Measurements from ENCODE around the gene TMEM132D.

TMEM132D gene

DNA sequence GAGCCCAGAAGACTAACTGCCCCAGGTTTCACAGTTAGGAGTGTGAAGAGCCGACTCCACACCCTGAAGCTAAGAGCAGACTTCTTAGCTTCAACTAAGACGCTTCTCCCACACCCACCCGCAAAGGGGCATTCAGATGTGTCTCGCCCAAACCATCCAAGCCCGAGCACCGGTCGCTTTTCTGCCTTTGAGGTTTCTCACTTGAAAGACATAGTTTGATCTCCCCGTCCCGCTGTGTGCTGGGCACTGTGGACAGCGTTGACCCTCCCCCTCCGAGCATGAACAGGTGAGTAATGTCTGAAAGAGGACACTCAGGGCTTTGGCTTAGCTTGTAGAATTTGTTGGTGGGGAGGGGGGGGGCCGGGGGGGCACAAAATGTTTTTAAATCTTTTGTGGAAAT, 123.8 kb downstream of the TMEM132D start:
- ChIA-PET POLR2A (no interaction called here), CTCF (no interaction called here)
- Histone ChIP-seq H3K4me1 (ENCODE audit: control insufficient read depth, insufficient read depth, low read length) (no peaks in the 10 kb centered on the region), H3K4me3 (ENCODE audit: low read depth, low read length) (no peak overlapping the region), H3K36me3 (ENCODE audit: control insufficient read depth in 2 of 2, insufficient read depth in 1 of 2, low read length in 2 of 2) (no peaks in the 10 kb centered on the region), H3K27ac (ENCODE audit: extremely low read depth, low read depth, low read length) (no peak overlapping the region), H3K9me3 (ENCODE audit: control insufficient read depth, insufficient read depth, low read depth, low read length) (no peaks in the 10 kb centered on the region)
- TF ChIP-seq ZNF777 (tag by site-specific recombination; IDR thresholded peaks at IDR 0.05; ENCODE audit: borderline replicate concordance): no peak
- no peak for TF ChIP-seq ZNF391 (tag by site-specific recombination; IDR thresholded peaks at IDR 0.05; ENCODE audit: borderline replicate concordance, low read depth)
- TF ChIP-seq ZFHX2 (tag by site-specific recombination; conservative IDR thresholded peaks at IDR 0.05): no peak
- TF ChIP-seq PRDM1 (tag by site-specific recombination; IDR thresholded peaks at IDR 0.05): no peak
- no peak for TF ChIP-seq ZBTB1 (tag by site-specific recombination; IDR thresholded peaks at IDR 0.05)
- TF ChIP-seq ZNF416 (tag by site-specific recombination; IDR thresholded peaks at IDR 0.05): no peak
- TF ChIP-seq, protein P1, sequence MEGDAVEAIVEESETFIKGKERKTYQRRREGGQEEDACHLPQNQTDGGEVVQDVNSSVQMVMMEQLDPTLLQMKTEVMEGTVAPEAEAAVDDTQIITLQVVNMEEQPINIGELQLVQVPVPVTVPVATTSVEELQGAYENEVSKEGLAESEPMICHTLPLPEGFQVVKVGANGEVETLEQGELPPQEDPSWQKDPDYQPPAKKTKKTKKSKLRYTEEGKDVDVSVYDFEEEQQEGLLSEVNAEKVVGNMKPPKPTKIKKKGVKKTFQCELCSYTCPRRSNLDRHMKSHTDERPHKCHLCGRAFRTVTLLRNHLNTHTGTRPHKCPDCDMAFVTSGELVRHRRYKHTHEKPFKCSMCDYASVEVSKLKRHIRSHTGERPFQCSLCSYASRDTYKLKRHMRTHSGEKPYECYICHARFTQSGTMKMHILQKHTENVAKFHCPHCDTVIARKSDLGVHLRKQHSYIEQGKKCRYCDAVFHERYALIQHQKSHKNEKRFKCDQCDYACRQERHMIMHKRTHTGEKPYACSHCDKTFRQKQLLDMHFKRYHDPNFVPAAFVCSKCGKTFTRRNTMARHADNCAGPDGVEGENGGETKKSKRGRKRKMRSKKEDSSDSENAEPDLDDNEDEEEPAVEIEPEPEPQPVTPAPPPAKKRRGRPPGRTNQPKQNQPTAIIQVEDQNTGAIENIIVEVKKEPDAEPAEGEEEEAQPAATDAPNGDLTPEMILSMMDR (tag by site-specific recombination; IDR thresholded peaks at IDR 0.05): no peak
- no peak for TF ChIP-seq BCL11B (tag by site-specific recombination; IDR thresholded peaks at IDR 0.05; ENCODE audit: low read depth)
- no peak for TF ChIP-seq ZNF558 (tag by site-specific recombination; IDR thresholded peaks at IDR 0.05)
- TF ChIP-seq ZNF248 (tag by site-specific recombination; IDR thresholded peaks at IDR 0.05): no peak
- no peak for TF ChIP-seq ZNF175 (tag by site-specific recombination; IDR thresholded peaks at IDR 0.05)
- no peak for TF ChIP-seq ZNF544 (tag by site-specific recombination; IDR thresholded peaks at IDR 0.05)

DNA sequence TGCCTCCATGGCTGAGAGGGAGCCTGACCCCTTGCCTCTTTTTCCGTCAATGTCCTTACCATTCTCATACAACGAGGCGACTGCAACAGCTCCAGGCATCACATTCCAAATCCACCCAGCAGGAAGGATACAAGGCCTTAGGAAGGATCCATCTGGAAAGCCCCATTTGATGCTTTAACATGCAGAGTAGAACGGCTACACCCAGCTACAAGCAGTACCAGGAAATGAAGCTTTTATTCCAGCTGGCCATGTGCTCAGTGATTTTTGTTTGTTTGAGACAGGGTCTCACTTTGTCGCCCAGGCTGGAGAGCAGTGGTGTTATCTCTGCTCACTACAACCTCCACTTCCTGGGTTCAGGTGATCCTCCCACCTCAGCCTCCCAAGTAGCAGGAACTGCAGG, 124.8 kb downstream of the TMEM132D start:
- ChIA-PET CTCF (no interaction called here), POLR2A (no interaction called here)
- no peak overlapping the region for H3K27ac ChIP-seq (ENCODE audit: extremely low read depth, low read depth, low read length)
- H3K4me3 ChIP-seq (ENCODE audit: low read depth, low read length): no peak overlapping the region
- no peaks in the 10 kb centered on the region for H3K4me1 ChIP-seq (ENCODE audit: control insufficient read depth, insufficient read depth, low read length)
- no peaks in the 10 kb centered on the region for H3K36me3 ChIP-seq (ENCODE audit: control insufficient read depth in 2 of 2, insufficient read depth in 1 of 2, low read length in 2 of 2)
- TF ChIP-seq ZNF146 (tag by site-specific recombination; IDR thresholded peaks at IDR 0.05): no peak
- no peaks in the 10 kb centered on the region for H3K9me3 ChIP-seq (ENCODE audit: control insufficient read depth, insufficient read depth, low read depth, low read length)

DNA sequence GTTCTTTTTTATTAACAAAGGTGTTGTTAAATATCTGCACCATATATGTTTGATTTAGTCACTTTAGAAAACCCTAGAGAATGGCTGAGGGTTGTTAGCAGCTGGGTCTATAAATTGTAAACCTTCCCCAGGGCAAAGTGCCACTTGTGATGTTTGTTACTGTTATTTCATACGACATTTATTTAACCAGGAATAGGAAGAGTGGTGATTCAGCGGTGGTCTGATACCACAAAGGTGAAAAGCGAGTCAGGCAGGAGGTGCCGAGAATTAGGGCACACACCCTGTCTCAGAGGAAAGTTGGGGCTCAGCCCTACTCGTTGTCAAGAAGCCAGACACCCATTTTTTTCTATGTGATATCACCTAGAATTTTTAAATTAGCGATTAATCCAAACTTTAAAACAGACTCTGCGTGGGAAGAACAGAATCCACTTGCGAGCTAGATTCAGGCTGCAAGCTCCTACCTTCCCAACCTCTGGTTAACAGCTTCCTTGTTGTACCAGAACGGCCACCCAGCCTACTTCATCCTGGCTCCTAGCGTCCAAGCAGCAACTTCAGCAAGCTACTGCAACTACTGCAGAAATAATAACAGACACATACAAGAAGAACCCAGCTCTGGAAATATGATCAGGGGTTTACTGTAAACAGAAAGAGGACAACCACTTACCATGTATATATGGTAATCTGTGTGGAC, 126.7 kb downstream of the TMEM132D start:
- Histone ChIP-seq H3K36me3 (ENCODE audit: control insufficient read depth in 2 of 2, insufficient read depth in 1 of 2, low read length in 2 of 2) (no peaks in the 10 kb centered on the region), H3K4me1 (ENCODE audit: control insufficient read depth, insufficient read depth, low read length) (no peaks in the 10 kb centered on the region), H3K4me3 (ENCODE audit: low read depth, low read length) (no peak overlapping the region), H3K27ac (ENCODE audit: extremely low read depth, low read depth, low read length) (no peak overlapping the region), H3K9me3 (ENCODE audit: control insufficient read depth, insufficient read depth, low read depth, low read length) (no peaks in the 10 kb centered on the region)
- POLR2A ChIA-PET: interaction anchor here (0.7 kb wide), 1 partner anchor 93 kb away, joined by 5 read pairs; no protein-coding TSS in a partner anchor
- TF ChIP-seq MEIS1 (CRISPR knock-in tag; IDR thresholded peaks at IDR 0.05; ENCODE audit: borderline replicate concordance) (no peak), ZNF664 (tag by site-specific recombination; IDR thresholded peaks at IDR 0.05) (no peak), GFI1B (tag by site-specific recombination; IDR thresholded peaks at IDR 0.05) (no peak), ZNF175 (tag by site-specific recombination; IDR thresholded peaks at IDR 0.05) (no peak), ZNF510 (tag by site-specific recombination; IDR thresholded peaks at IDR 0.05; ENCODE audit: insufficient replicate concordance) (no peak), ZNF571 (tag by site-specific recombination; IDR thresholded peaks at IDR 0.05) (no peak), ZNF433 (tag by site-specific recombination; IDR thresholded peaks at IDR 0.05; ENCODE audit: low read depth) (no peak), ZNF239 (tag by site-specific recombination; IDR thresholded peaks at IDR 0.05) (no peak), TRIM28 (IDR thresholded peaks at IDR 0.05; ENCODE audit: borderline replicate concordance, low read length) (no peak), ZNF174 (tag by site-specific recombination; IDR thresholded peaks at IDR 0.05) (no peak), EGR2 (tag by site-specific recombination; IDR thresholded peaks at IDR 0.05; ENCODE audit: low read depth) (no peak)
- TF ChIP-seq, protein P2, sequence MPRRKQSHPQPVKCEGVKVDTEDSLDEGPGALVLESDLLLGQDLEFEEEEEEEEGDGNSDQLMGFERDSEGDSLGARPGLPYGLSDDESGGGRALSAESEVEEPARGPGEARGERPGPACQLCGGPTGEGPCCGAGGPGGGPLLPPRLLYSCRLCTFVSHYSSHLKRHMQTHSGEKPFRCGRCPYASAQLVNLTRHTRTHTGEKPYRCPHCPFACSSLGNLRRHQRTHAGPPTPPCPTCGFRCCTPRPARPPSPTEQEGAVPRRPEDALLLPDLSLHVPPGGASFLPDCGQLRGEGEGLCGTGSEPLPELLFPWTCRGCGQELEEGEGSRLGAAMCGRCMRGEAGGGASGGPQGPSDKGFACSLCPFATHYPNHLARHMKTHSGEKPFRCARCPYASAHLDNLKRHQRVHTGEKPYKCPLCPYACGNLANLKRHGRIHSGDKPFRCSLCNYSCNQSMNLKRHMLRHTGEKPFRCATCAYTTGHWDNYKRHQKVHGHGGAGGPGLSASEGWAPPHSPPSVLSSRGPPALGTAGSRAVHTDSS (tag by site-specific recombination; IDR thresholded peaks at IDR 0.05): no peak
- CTCF ChIA-PET: interaction anchor here (0.7 kb wide), 1 partner anchor 1239 kb away, joined by 3 read pairs; no protein-coding TSS in a partner anchor

Data from HEK293 (cell line).